G401 (cell line): ENCODE data around the gene GATM. TPM values are rescaled to one million over a fixed set of nuclear protein-coding genes. Genes with fewer than 3 reads are reported as not detected.

ENCODE experiments used
- DNase-seq: peaks from one replicate; pipeline ENCODE4 v3.0.0-alpha.2; 2015; ENCODE audit warnings: low spot score
- in situ Hi-C: cut with HindIII; loops from 2 replicates; pipeline ENCODE4 v1.10.0; 2016; ENCODE audit warnings: low sequenced_read_pairs, mixed read lengths
- total RNA-seq: library from RNA; depleted of rRNA; stranded (reverse); fragments of >200 nt; shearing (Covaris generic); gene quantifications from 2 replicates; pipeline ENCODE4 v1.2.3, GENCODE V29; 2014; rRNA removed

GATM gene
- 26.7 and 32.5 TPM in 2 replicates for total RNA-seq

DNA sequence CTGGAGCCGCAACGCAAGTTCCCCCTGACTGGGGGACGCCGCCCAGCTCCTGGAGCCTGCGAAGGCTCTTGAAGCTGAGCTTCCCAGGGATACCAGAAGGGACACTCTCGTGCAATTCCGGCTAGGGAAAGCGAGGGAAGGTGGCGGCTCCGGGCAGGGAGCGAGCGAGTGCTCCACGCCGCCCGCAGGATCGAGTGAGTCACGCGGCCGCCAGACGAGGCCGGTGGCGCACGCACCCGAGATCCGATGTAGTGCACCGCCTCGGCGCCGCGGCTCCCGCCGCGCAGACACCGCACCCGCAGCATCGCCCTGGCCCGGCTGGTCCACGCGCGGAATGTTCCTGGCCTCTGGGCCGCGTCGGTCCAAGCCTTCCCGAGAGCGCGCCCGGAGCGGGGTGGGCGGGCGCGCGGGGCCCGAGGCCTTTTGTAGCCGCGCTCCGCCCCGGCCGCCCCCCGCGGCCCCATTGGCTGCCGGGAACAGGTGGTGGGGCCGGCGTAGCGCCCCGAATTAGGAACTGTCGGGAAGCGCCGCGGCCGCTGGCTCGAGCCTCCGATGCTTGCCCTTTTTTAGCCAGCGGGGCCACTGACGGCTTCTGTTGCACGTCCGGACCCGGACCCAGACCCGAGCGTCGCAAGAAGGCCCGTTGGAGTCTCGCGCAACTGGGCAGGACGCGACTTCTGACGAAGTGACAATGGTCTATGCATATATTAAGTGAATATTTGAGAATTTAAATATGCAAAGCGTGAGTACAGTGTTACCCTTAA, at the start of gene GATM:
GATM (minus strand) TSS at position 396 of the 764 bp plus-strand sequence; CDS start at position 305, 91 bp downstream.
- in situ Hi-C loops, result no loop called here
- peak; percentile 83 for DNase-seq

- no peak for DNase-seq
- in situ Hi-C loops, result no loop called here
These were observed 48.7 kb upstream of the GATM start for GRCh38 chr15:45427085-45427484.

GRCh38 chr15:45425135-45425534, 46.8 kb upstream of the GATM start:
- no peak for DNase-seq
- in situ Hi-C loops, result no loop called here

GRCh38 chr15:45424429-45424828, 46.1 kb upstream of the GATM start:
- in situ Hi-C loops, result no loop called here
- DNase-seq, result no peak

DNA sequence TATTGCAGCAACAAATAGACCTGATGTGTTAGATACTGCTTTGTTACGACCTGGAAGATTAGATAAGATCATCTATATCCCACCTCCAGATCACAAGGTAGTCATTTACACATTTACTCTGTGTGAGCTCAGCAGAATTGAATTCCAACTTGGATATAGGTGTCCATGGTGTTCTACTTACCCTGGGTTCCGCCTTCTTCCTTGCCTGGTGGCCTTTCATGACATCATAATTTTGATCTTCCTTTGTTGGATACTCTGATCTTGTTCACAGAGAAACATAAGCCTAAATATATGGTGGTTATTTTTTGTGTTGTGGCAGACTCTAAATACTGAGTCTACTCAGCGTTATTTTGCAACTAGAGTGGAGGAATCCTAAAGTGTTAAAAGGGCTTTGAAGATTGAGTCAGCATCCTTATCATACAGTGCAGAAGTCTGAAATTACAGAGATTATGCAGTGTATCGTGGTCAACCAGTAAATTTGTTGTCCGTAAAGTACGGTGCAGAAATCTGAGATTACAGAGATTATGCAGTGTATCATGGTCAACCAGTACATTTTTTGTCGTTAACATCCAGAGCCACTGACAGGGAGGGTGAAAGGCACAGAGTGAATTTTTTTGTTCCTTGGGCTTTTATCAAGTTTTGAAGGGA, 39.1 kb upstream of the GATM start:
- in situ Hi-C loops, result no loop called here
- DNase-seq, result no peak

GRCh38 chr15:45414215-45414885, 36.0 kb upstream of the GATM start:
- no peak for DNase-seq
- in situ Hi-C loops, result no loop called here

DNA sequence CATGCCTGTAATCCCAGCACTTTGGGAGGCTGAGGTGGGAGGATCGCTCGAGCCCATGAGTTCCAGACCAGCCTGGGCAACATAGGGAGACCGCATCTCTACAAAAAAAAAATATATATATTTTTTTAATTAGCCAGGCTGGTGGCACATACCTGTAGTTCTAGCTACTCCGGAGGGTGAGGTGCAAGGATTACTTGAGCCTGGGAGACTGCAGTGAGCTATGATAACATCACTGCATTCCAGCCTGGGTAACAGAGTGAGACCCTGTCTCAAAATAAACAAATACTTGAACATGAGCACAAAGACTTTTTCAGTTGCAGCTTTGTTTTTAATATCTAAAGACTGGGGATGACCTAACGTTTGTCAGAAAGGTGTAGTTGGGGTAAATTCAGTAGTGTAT, 31.3 kb upstream of the GATM start:
- DNase-seq, result no peak
- in situ Hi-C loops, result no loop called here

DNA sequence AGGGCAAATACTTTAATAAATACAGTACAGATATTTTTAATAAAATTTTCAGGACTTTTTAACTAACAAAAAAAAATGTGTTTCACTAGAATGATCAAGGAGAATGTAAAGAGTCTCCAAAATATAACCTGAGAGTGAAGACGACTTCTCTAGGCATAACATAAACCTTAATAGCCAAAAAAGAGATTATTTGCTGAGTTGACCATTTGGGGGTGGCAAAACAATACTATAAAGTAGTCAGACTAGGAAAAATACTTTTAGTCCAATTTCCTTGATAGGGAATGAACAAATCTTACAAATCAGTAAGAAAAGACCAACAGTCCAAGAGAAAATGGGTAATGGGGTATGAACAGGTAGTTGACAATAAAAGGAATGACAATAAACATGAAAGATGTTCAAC, 29.4 kb upstream of the GATM start:
- in situ Hi-C loops, result no loop called here

DNA sequence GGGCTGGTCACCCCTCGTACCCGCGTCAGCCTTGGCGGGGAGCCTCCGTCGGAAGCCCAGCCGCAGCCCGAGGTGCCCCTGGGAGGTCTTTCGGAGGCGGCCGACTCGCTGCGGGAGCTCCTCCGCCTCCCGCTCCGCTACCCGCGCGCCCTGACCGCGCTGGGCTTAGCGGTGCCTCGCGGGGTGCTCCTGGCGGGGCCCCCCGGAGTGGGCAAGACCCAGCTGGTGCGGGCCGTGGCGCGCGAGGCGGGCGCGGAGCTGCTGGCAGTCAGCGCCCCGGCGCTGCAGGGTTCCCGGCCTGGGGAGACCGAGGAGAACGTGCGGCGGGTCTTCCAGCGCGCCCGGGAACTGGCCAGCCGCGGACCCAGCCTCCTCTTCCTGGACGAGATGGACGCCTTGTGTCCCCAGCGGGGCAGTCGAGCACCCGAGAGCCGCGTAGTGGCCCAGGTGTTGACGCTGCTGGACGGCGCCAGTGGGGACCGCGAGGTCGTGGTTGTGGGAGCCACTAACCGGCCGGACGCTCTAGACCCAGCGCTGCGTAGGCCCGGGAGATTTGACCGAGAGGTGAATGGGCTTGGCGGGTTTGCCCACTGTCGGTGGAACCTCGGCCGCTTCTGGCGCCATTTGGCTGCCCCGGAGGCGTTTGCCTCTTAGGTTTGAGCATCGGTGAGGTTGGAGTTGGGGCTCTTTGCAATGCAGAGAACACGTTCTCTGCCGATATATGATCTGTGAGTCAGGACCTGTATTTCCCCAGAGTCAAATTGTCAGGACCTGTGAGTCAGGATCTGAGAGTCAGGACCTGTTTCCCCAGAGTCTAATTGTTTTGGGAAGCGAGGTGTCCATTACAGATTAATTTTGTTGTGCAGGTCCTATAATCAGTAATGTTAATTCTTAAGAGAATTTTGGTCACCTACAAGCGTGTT, 24.9 kb upstream of the GATM start:
- DNase-seq, result no peak
- in situ Hi-C loops, result no loop called here

More for the DNA sequence above, 29.4 kb upstream of the GATM start:
- DNase-seq, result no peak

- DNase-seq, result peak; percentile 98
- in situ Hi-C loops, result no loop called here
These were observed 24.0 kb upstream of the GATM start for GRCh38 chr15:45402162-45402954.

DNA sequence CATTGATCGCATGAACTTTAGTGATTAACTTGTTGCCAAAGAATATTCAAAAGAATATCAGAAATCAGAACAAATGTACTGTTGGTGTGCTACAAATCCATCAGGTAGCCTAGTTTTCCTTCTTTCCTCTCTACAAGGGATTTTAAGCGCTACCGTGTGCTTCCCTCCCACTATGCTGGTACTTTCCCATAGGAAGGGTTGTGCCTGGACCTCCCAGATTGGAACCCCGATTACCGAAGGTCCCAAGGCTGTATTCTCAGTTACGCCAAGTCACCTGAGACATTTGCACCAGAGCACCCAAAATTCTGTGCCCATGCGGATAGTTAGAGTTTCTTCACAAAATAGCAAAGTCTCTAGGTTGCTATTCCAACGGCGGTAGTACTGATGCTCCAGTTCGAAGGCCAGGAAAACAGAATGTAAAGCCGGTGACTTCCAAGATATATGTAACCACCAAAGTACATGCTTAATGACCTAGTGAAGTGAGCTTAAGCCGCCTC, 23.4 kb upstream of the GATM start:
- no peak for DNase-seq
- in situ Hi-C loops, result no loop called here

- DNase-seq, result peak; percentile 87
- in situ Hi-C loops, result loop anchor here (10.0 kb wide), 1 partner anchor 195 kb away; no protein-coding TSS in a partner anchor
These were observed 21.3 kb upstream of the GATM start for GRCh38 chr15:45399381-45400212.

- in situ Hi-C loops, result loop anchor here (10.0 kb wide), 1 partner anchor 192 kb away; no protein-coding TSS in a partner anchor
- no peak for DNase-seq
These were observed 18.8 kb upstream of the GATM start for GRCh38 chr15:45397116-45397665.

DNA sequence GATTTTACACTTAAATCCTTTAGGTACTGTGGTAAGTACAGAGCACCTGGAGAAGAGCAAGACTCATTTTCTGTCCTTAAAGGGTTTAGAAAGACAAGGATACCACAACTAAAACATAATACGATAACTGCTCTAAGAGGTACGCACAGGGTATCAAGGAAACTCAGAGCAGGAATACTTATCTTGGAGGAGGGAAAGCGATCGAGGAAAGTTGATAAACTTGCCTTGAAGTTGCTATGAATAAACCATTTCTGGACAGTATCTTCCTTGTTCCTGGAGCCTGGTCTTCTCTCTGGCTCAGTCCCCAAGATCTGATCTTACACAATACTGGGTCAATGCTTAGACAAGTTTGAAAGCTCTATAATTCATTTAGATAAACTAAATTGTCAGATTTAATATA, 17.6 kb upstream of the GATM start:
- no peak for DNase-seq
- in situ Hi-C loops, result loop anchor here (10.0 kb wide), 1 partner anchor 191 kb away; no protein-coding TSS in a partner anchor

- in situ Hi-C loops, result loop anchor here (10.0 kb wide), 1 partner anchor 190 kb away; no protein-coding TSS in a partner anchor
- no peak for DNase-seq
These were observed 16.3 kb upstream of the GATM start for GRCh38 chr15:45394681-45395080.

DNA sequence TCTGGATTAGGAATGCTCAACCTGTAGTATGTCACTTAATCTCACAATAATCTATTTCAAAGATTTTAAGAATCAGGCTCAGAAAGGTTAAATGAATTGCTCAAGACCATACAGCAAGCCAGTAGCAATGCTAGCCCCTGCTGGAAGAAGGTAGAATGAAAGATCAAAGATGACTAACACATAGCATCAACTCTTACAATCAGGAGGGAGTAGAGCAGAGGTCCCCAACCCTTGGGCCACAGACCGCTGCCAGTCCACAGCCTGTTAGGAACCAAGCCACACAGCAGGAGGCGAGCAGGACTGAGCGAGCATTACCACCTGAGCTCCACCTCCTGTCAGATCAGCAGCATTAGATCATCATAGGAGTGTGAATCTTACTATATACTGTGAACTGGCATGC, 15.5 kb upstream of the GATM start:
- in situ Hi-C loops, result loop anchor here (10.0 kb wide), 1 partner anchor 189 kb away; no protein-coding TSS in a partner anchor
- DNase-seq, result peak; percentile 33

- in situ Hi-C loops, result loop anchor here (10.0 kb wide), 1 partner anchor 188 kb away; no protein-coding TSS in a partner anchor
- DNase-seq, result no peak
These were observed 14.2 kb upstream of the GATM start for GRCh38 chr15:45392584-45392855.
